T-helper 2 cell (primary cell): ENCODE measurements around the gene MIEN1.
"Not testable (repeated sequence)": the region's sequence is repeated elsewhere in the genome, so short reads cannot be mapped to it uniquely, and the experiment has no call there.

ENCODE experiments used
- DNase-seq, 5 experiments: peaks; one replicate each; pipeline versions ENCODE4 v3.0.0 to v3.0.0-alpha.2; 2012 to 2022
- total RNA-seq, 2 donors: gene quantifications; one replicate each; lab custom pipeline; 2026; lab: John Stamatoyannopoulos, UW

MIEN1 gene
- total RNA-seq = 14.0 to 20.9 reads per million in 2 donors

- peak; percentile 86 to 94 (median 90) for DNase-seq
Measured at GRCh38 chr17:39730095-39730921, at the start of gene MIEN1. TSS of gene MIEN1 (minus strand) at chr17:39730532. CDS start at chr17:39730495, 37 bp downstream.

GRCh38 chr17:39777534-39778365 lies 47.4 kb upstream of the MIEN1 start:
- DNase-seq = peak in 1 of 5 experiments; percentile 89

- peak in 1 of 5 experiments; percentile 65 for DNase-seq
Measured at GRCh38 chr17:39776252-39776651, 45.9 kb upstream of the MIEN1 start.

GRCh38 chr17:39775031-39775430 lies 44.7 kb upstream of the MIEN1 start:
- DNase-seq = no peak

GRCh38 chr17:39774047-39774446 lies 43.7 kb upstream of the MIEN1 start:
- no peak for DNase-seq

GRCh38 chr17:39772987-39773934 lies 42.9 kb upstream of the MIEN1 start:
- DNase-seq = peak in 2 of 5 experiments; percentile 58 to 61

- no peak for DNase-seq
Measured at GRCh38 chr17:39772415-39772814, 42.1 kb upstream of the MIEN1 start.

- DNase-seq = peak in 4 of 5 experiments; percentile 24 to 98 (median 58)
Measured at GRCh38 chr17:39769974-39770587, 39.7 kb upstream of the MIEN1 start.

GRCh38 chr17:39767147-39767546 lies 36.8 kb upstream of the MIEN1 start:
- no peak for DNase-seq

- no peak for DNase-seq
Measured at GRCh38 chr17:39765766-39766165, 35.4 kb upstream of the MIEN1 start.

GRCh38 chr17:39765175-39765574 lies 34.8 kb upstream of the MIEN1 start:
- DNase-seq = no peak

- not testable (repeated sequence) for DNase-seq
Measured at GRCh38 chr17:39764171-39764570, 33.8 kb upstream of the MIEN1 start.

- DNase-seq = no peak
Measured at GRCh38 chr17:39763051-39763820, 32.9 kb upstream of the MIEN1 start.

GRCh38 chr17:39761861-39762496 lies 31.6 kb upstream of the MIEN1 start:
- no peak for DNase-seq

- no peak for DNase-seq
Measured at GRCh38 chr17:39759204-39759603, 28.9 kb upstream of the MIEN1 start.

GRCh38 chr17:39757931-39758873 lies 27.9 kb upstream of the MIEN1 start:
- DNase-seq = peak in 2 of 5 experiments; percentile 71 to 85

GRCh38 chr17:39757176-39757662 lies 26.9 kb upstream of the MIEN1 start:
- no peak for DNase-seq

GRCh38 chr17:39756380-39757079 lies 26.2 kb upstream of the MIEN1 start:
- no peak for DNase-seq
